Stimulated activated naive B cell treated with anti-CD40 and anti-IgM and Interleukin-4, amounts not matched to agents 10 μg/mL and 1 μg/mL and 100 μg/mL, for 72 hours (primary cell): Measurements from ENCODE around the gene ZNF358.

Experiments
- ATAC-seq, 2 donors: fragments of 150-1000 bp; cut with Tn5 transposase; replicated peaks; 2 replicates each; pipeline ENCODE4 v1.10.0; 2021; ENCODE audit warnings: moderate library complexity in 1 of 2
- DNase-seq: peaks from one replicate; pipeline ENCODE4 v3.0.0; 2021
- H3K27ac Mint-ChIP-seq: one replicate; pipeline ENCODE4 v1.8.0; 2022; ENCODE audit warnings: mild to moderate bottlenecking, mixed read lengths
- H3K27me3 Mint-ChIP-seq, 2 donors: one replicate each; pipeline ENCODE4 v1.8.0; 2022; ENCODE audit warnings: mixed read lengths in 2 of 2
- H3K36me3 Mint-ChIP-seq, 2 donors: one replicate each; pipeline ENCODE4 v1.8.0; 2022; ENCODE audit warnings: mixed read lengths in 2 of 2, mild to moderate bottlenecking in 1 of 2
- H3K4me1 Mint-ChIP-seq, 2 donors: one replicate each; pipeline ENCODE4 v1.8.0; 2022; ENCODE audit warnings: mixed read lengths in 2 of 2, mild to moderate bottlenecking in 1 of 2
- H3K4me3 Mint-ChIP-seq, 2 donors: one replicate each; pipeline ENCODE4 v1.8.0; 2022; ENCODE audit warnings: mild to moderate bottlenecking in 2 of 2, mixed read lengths in 2 of 2, moderate library complexity in 1 of 2
- H3K9me3 Mint-ChIP-seq, 2 donors: one replicate each; pipeline ENCODE4 v1.8.0; 2022; ENCODE audit warnings: mixed read lengths in 2 of 2, mild to moderate bottlenecking in 1 of 2

The ZNF358 gene

GRCh38 chr19:7520131-7521051 lies 4.5 kb downstream of the ZNF358 start:
- Mint-ChIP-seq H3K27ac (no peak overlapping the region), H3K4me1 (peaks cover 21 to 34% of the 10 kb centered on the region in 2 donors), H3K9me3 (no peaks in the 10 kb centered on the region), H3K36me3 (peaks cover 3 to 13% of the 10 kb centered on the region in 2 donors), H3K4me3 (no peak overlapping the region), H3K27me3 (no peaks in the 10 kb centered on the region)
- no peak for DNase-seq
- no peak for ATAC-seq

GRCh38 chr19:7521551-7522071 lies 5.7 kb downstream of the ZNF358 start:
- ATAC-seq, result no peak

GRCh38 chr19:7522072-7522922 lies 6.4 kb downstream of the ZNF358 start, which contains the start of gene MCOLN1:
TSS of gene MCOLN1 (plus strand) at chr19:7522624. CDS start at chr19:7522751, 127 bp downstream.
- peaks cover 15 to 20% of the 10 kb centered on the region in 2 donors for H3K4me1 Mint-ChIP-seq
- ATAC-seq (peak; percentile 89 to 91), DNase-seq (peak; percentile 98)
- peaks cover 9 to 25% of the 10 kb centered on the region in 2 donors for H3K36me3 Mint-ChIP-seq
- no peaks in the 10 kb centered on the region for H3K27me3 Mint-ChIP-seq
- peak within 1 kb of the TSS; percentile 88 for H3K27ac Mint-ChIP-seq
- peak within 1 kb of the TSS; percentile 85 to 88 for H3K4me3 Mint-ChIP-seq
- no peaks in the 10 kb centered on the region for H3K9me3 Mint-ChIP-seq

More at GRCh38 chr19:7521551-7522071, 5.7 kb downstream of the ZNF358 start:
- Mint-ChIP-seq H3K4me3 (peak overlapping the region; percentile 85 to 88), H3K9me3 (no peaks in the 10 kb centered on the region), H3K27ac (peak overlapping the region; percentile 88), H3K36me3 (peaks cover 9 to 21% of the 10 kb centered on the region in 2 donors), H3K27me3 (no peaks in the 10 kb centered on the region), H3K4me1 (peaks cover 17 to 27% of the 10 kb centered on the region in 2 donors)
- no peak for DNase-seq

- Mint-ChIP-seq H3K9me3 (no peaks in the 10 kb centered on the region), H3K27me3 (no peaks in the 10 kb centered on the region), H3K27ac (no peak overlapping the region), H3K4me3 (peak overlapping the region; percentile 82 to 88), H3K4me1 (peaks cover 16 to 17% of the 10 kb centered on the region in 2 donors), H3K36me3 (peaks cover 11 to 28% of the 10 kb centered on the region in 2 donors)
- DNase-seq (no peak), ATAC-seq (no peak)
Measured at GRCh38 chr19:7522923-7523667, 7.2 kb downstream of the ZNF358 start.

GRCh38 chr19:7524523-7524922 lies 8.6 kb downstream of the ZNF358 start:
- H3K4me3 Mint-ChIP-seq, result no peak overlapping the region
- ATAC-seq (no peak), DNase-seq (no peak)
- peaks cover 16 to 22% of the 10 kb centered on the region in 2 donors for H3K4me1 Mint-ChIP-seq
- no peak overlapping the region for H3K27ac Mint-ChIP-seq
- H3K36me3 Mint-ChIP-seq, result peaks cover 17 to 33% of the 10 kb centered on the region in 2 donors
- no peaks in the 10 kb centered on the region for H3K27me3 Mint-ChIP-seq
- H3K9me3 Mint-ChIP-seq, result no peaks in the 10 kb centered on the region

- Mint-ChIP-seq H3K4me1 (peaks cover 18 to 22% of the 10 kb centered on the region in 2 donors), H3K27ac (no peak overlapping the region), H3K9me3 (no peaks in the 10 kb centered on the region), H3K27me3 (no peaks in the 10 kb centered on the region), H3K4me3 (no peak overlapping the region), H3K36me3 (peaks cover 17 to 39% of the 10 kb centered on the region in 2 donors)
- ATAC-seq, result no peak
- DNase-seq, result no peak
Measured at GRCh38 chr19:7524992-7525739, 9.3 kb downstream of the ZNF358 start.

- peaks cover 20 to 37% of the 10 kb centered on the region in 2 donors for H3K36me3 Mint-ChIP-seq
- H3K9me3 Mint-ChIP-seq, result no peaks in the 10 kb centered on the region
- H3K4me1 Mint-ChIP-seq, result peaks cover 18 to 22% of the 10 kb centered on the region in 2 donors
- no peaks in the 10 kb centered on the region for H3K27me3 Mint-ChIP-seq
- no peak overlapping the region for H3K4me3 Mint-ChIP-seq
- DNase-seq (no peak), ATAC-seq (no peak)
- H3K27ac Mint-ChIP-seq, result no peak overlapping the region
Measured at GRCh38 chr19:7526059-7526929, 10.4 kb downstream of the ZNF358 start.

GRCh38 chr19:7527516-7528191 lies 11.8 kb downstream of the ZNF358 start:
- peaks cover 11 to 13% of the 10 kb centered on the region in 2 donors for H3K4me1 Mint-ChIP-seq
- ATAC-seq (no peak), DNase-seq (no peak)
- peaks cover 24 to 42% of the 10 kb centered on the region in 2 donors for H3K36me3 Mint-ChIP-seq
- no peak overlapping the region for H3K27ac Mint-ChIP-seq
- H3K27me3 Mint-ChIP-seq, result no peaks in the 10 kb centered on the region
- H3K9me3 Mint-ChIP-seq, result no peaks in the 10 kb centered on the region
- no peak overlapping the region for H3K4me3 Mint-ChIP-seq

GRCh38 chr19:7528192-7528519 lies 12.3 kb downstream of the ZNF358 start:
- Mint-ChIP-seq H3K36me3 (peaks cover 24 to 42% of the 10 kb centered on the region in 2 donors), H3K9me3 (no peaks in the 10 kb centered on the region), H3K4me3 (no peak overlapping the region), H3K4me1 (peaks cover 10 to 12% of the 10 kb centered on the region in 2 donors), H3K27ac (no peak overlapping the region), H3K27me3 (no peaks in the 10 kb centered on the region)
- DNase-seq, result no peak
- no peak for ATAC-seq

GRCh38 chr19:7528522-7529245 lies 12.8 kb downstream of the ZNF358 start:
- peaks cover 6 to 9% of the 10 kb centered on the region in 2 donors for H3K4me1 Mint-ChIP-seq
- no peak for DNase-seq
- no peak overlapping the region for H3K4me3 Mint-ChIP-seq
- no peaks in the 10 kb centered on the region for H3K9me3 Mint-ChIP-seq
- no peak overlapping the region for H3K27ac Mint-ChIP-seq
- H3K27me3 Mint-ChIP-seq, result no peaks in the 10 kb centered on the region
- no peak for ATAC-seq
- peaks cover 24 to 42% of the 10 kb centered on the region in 2 donors for H3K36me3 Mint-ChIP-seq

- no peak overlapping the region for H3K4me3 Mint-ChIP-seq
- no peak for ATAC-seq
- H3K27ac Mint-ChIP-seq, result no peak overlapping the region
Measured at GRCh38 chr19:7529246-7529600, 13.3 kb downstream of the ZNF358 start.

More at GRCh38 chr19:7529246-7529600, 13.3 kb downstream of the ZNF358 start:
- DNase-seq, result no peak
- Mint-ChIP-seq H3K27me3 (no peaks in the 10 kb centered on the region), H3K9me3 (no peaks in the 10 kb centered on the region), H3K4me1 (peaks cover 8 to 9% of the 10 kb centered on the region in 2 donors), H3K36me3 (peaks cover 24 to 42% of the 10 kb centered on the region in 2 donors)
